T-cell (primary cell): ENCODE results near the gene SPSB1. TPM values are rescaled to one million over a fixed set of nuclear protein-coding genes. Genes with fewer than 3 reads are reported as not detected.

Experiments used
- ATAC-seq, 4 experiments: fragments of 200-7000 bp in 3 of 4; fragments of 150-1000 bp in 1 of 4; cut with Tn5 transposase; replicated peaks in 1 of 4; 1 replicate in 3 of 4; 2 replicates in 1 of 4; pipeline ENCODE4 v1.10.0; 2021; ENCODE audit warnings: moderate library complexity in 3 of 4, mild to moderate bottlenecking in 2 of 4, moderate number of reproducible peaks in 1 of 4
- CTCF ChIA-PET, 2 donors: fragments of 300-600 bp; sonication (Branson Sonifier 250); formaldehyde crosslinking; loops; one replicate each; lab custom pipeline; 2022; ENCODE audit warnings: antibody characterized with exemption in 2 of 2; lab: Charles Lee
- POLR2A ChIA-PET, 2 donors: fragments of 300-600 bp; sonication (Branson Sonifier 250); formaldehyde crosslinking; loops; one replicate each; lab custom pipeline; 2022; ENCODE audit warnings: antibody characterized with exemption in 2 of 2; lab: Charles Lee
- DNase-seq, 35 experiments: peaks; one replicate each; pipeline versions ENCODE4 v3.0.0 to v3.0.0-alpha.2; 2013 to 2023
- H3K27ac ChIP-seq: one replicate; pipeline ENCODE4 v1.5.1; 2013; ENCODE audit warnings: low read length
- H3K27me3 ChIP-seq, 2 experiments: replicated peaks in 1 of 2; 1 replicate in 1 of 2; 2 replicates in 1 of 2; pipeline versions ENCODE4 v1.6.1 to v1.7.0; 2013; ENCODE audit warnings: low read length in 1 of 2, mixed read lengths in 1 of 2; ENCODE audit not compliant: control insufficient read depth in 2 of 2, insufficient read depth in 2 of 2; ENCODE audit errors: extremely low read depth in 1 of 2
- H3K36me3 ChIP-seq, 2 donors: 1 replicate in 1 of 2; 2 replicates in 1 of 2; pipeline versions ENCODE4 v1.6.1 to v1.7.0; 2013; ENCODE audit warnings: low read length in 1 of 2; ENCODE audit not compliant: control insufficient read depth in 2 of 2, insufficient read depth in 1 of 2; ENCODE audit errors: extremely low read depth in 1 of 2
- H3K4me1 ChIP-seq, 2 experiments: 1 replicate in 1 of 2; 2 replicates in 1 of 2; pipeline versions ENCODE4 v1.6.1 to v1.7.0; 2013; ENCODE audit warnings: low read length in 2 of 2, mixed read lengths in 1 of 2; ENCODE audit not compliant: insufficient read depth in 2 of 2, control insufficient read depth in 1 of 2; ENCODE audit errors: extremely low read depth in 1 of 2
- H3K4me3 ChIP-seq, 2 donors: 1 replicate in 1 of 2; 2 replicates in 1 of 2; pipeline versions ENCODE4 v1.5.1 to v1.7.0; 2013; ENCODE audit warnings: mild to moderate bottlenecking in 2 of 2, low read length in 1 of 2, moderate library complexity in 1 of 2; ENCODE audit not compliant: control insufficient read depth in 1 of 2; ENCODE audit errors: extremely low read depth in 1 of 2
- H3K9me3 ChIP-seq: 2 replicates; pipeline ENCODE4 v1.7.0; 2013
- H3K27ac Mint-ChIP-seq, 2 donors: one replicate each; pipeline ENCODE4 v1.8.0; 2020 to 2021; ENCODE audit warnings: mild to moderate bottlenecking in 2 of 2, mixed read lengths in 2 of 2
- H3K27me3 Mint-ChIP-seq, 2 donors: one replicate each; pipeline ENCODE4 v1.8.0; 2021 to 2022; ENCODE audit warnings: mixed read lengths in 2 of 2
- H3K36me3 Mint-ChIP-seq: one replicate; pipeline ENCODE4 v1.8.0; 2021; ENCODE audit warnings: mixed read lengths
- H3K4me1 Mint-ChIP-seq, 3 donors: one replicate each; pipeline ENCODE4 v1.8.0; 2020 to 2022; ENCODE audit warnings: mixed read lengths in 3 of 3, mild to moderate bottlenecking in 1 of 3
- H3K4me3 Mint-ChIP-seq, 3 donors: one replicate each; pipeline ENCODE4 v1.8.0; 2020 to 2022; ENCODE audit warnings: mild to moderate bottlenecking in 3 of 3, mixed read lengths in 3 of 3, moderate library complexity in 3 of 3
- H3K9me3 Mint-ChIP-seq, 3 donors: one replicate each; pipeline ENCODE4 v1.8.0; 2020 to 2022; ENCODE audit warnings: mixed read lengths in 3 of 3
- WGBS: methylation state at CpG from one replicate; pipeline ENCODE4 v1.1.5; 2013; ENCODE audit warnings: missing lambda C conversion rate; ENCODE audit not compliant: insufficient coverage; 5-methylcytosine and 5-hydroxymethylcytosine counted together
- total RNA-seq, 35 experiments: library from RNA in 6 of 35; stranded (reverse) in 6 of 35; fragments of 120-200 nt in 1 of 35; gene quantifications; one replicate each; pipeline versions ENCODE4 v1.2.1 to v1.2.4 and lab custom pipeline; 2013 to 2026

The SPSB1 gene
- total RNA-seq, 5 donors from 2014 or later (not counting 1 experiment from before 2014, with no cell fraction given), result 3.1 to 6.4 (median 5.4) TPM

GRCh38 chr1:9356829-9357466 lies 64.3 kb downstream of the SPSB1 start:
- H3K4me1 ChIP-seq, result no peaks in the 10 kb centered on the region
- no peak overlapping the region for H3K27ac ChIP-seq
- Mint-ChIP-seq H3K27ac (no peak overlapping the region), H3K36me3 (peaks cover 21% of the 10 kb centered on the region), H3K4me3 (no peak overlapping the region), H3K4me1 (peaks cover 0 to 15% (median 0%) of the 10 kb centered on the region in 3 donors), H3K27me3 (no peaks in the 10 kb centered on the region), H3K9me3 (no peaks in the 10 kb centered on the region)
- ChIA-PET POLR2A (no interaction called here), CTCF (no interaction called here)
- no peak for ATAC-seq
- H3K4me3 ChIP-seq, result no peak overlapping the region
- H3K36me3 ChIP-seq, result peaks cover 0 to 8% of the 10 kb centered on the region in 2 donors
- DNase-seq, result no peak
- 100% methylated on average over 2 of the region's 2 CpGs for WGBS
- no peaks in the 10 kb centered on the region for H3K9me3 ChIP-seq
- no peaks in the 10 kb centered on the region for H3K27me3 ChIP-seq

DNA sequence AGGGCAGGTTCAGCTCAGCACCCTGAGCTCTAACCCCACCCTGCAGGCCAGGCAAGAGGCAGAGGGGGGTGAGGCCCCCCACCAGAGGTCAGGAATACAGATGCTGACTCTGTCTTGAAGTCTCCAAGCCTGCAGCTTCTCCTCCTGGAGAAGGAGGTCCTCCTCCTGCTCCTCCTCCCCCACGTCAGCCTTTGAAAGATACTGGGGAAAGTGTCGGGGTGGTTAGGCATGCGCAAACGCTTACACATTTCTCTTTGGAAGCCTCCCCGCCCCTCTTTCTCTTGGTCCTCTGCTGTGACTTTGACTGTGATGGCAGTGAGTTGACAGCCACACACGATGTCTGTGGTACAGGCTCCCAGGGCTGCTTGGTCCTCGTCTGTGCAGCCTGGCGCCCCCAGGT lies 65.3 kb downstream of the SPSB1 start:
- H3K9me3 Mint-ChIP-seq, result no peaks in the 10 kb centered on the region

GRCh38 chr1:9360371-9361064 lies 67.8 kb downstream of the SPSB1 start:
- WGBS, result 88% methylated on average over 10 of the region's 20 CpGs
- Mint-ChIP-seq H3K36me3 (peaks cover 20% of the 10 kb centered on the region), H3K27me3 (no peaks in the 10 kb centered on the region), H3K27ac (no peak overlapping the region), H3K4me1 (peaks cover 0 to 15% (median 1%) of the 10 kb centered on the region in 3 donors), H3K4me3 (no peak overlapping the region), H3K9me3 (no peaks in the 10 kb centered on the region)
- Histone ChIP-seq H3K36me3 (peaks cover 0 to 8% of the 10 kb centered on the region in 2 donors), H3K27me3 (no peaks in the 10 kb centered on the region), H3K9me3 (no peaks in the 10 kb centered on the region), H3K4me3 (no peak overlapping the region), H3K4me1 (no peaks in the 10 kb centered on the region), H3K27ac (no peak overlapping the region)
- ATAC-seq (no peak), DNase-seq (no peak)
- ChIA-PET POLR2A (no interaction called here), CTCF (no interaction called here)

More for the DNA sequence above, 65.3 kb downstream of the SPSB1 start:
- POLR2A ChIA-PET, result no interaction called here
- Histone ChIP-seq H3K4me3 (no peak overlapping the region), H3K27me3 (no peaks in the 10 kb centered on the region), H3K36me3 (peaks cover 0 to 8% of the 10 kb centered on the region in 2 donors), H3K9me3 (no peaks in the 10 kb centered on the region), H3K27ac (no peak overlapping the region), H3K4me1 (no peaks in the 10 kb centered on the region)
- ATAC-seq, result no peak
- 90% methylated on average over 7 of the region's 8 CpGs for whole genome bisulfite sequencing
- CTCF ChIA-PET, result no interaction called here
- Mint-ChIP-seq H3K27ac (no peak overlapping the region), H3K36me3 (peaks cover 21% of the 10 kb centered on the region), H3K4me3 (no peak overlapping the region), H3K4me1 (peaks cover 0 to 15% (median 1%) of the 10 kb centered on the region in 3 donors), H3K27me3 (no peaks in the 10 kb centered on the region)
- DNase-seq, result no peak

- peaks cover 0 to 11% (median 1%) of the 10 kb centered on the region in 3 donors for H3K4me1 Mint-ChIP-seq
- H3K9me3 ChIP-seq, result no peaks in the 10 kb centered on the region
- no peak overlapping the region for H3K27ac ChIP-seq
- H3K4me3 Mint-ChIP-seq, result no peak overlapping the region
- no peak for ATAC-seq
- H3K36me3 ChIP-seq, result no peaks in the 10 kb centered on the region
- 85% methylated on average over 5 of the region's 14 CpGs for WGBS
- no peak overlapping the region for H3K27ac Mint-ChIP-seq
- H3K36me3 Mint-ChIP-seq, result peaks cover 10% of the 10 kb centered on the region
- peaks cover 0 to 2% of the 10 kb centered on the region in 2 experiments for H3K4me1 ChIP-seq
- no peak overlapping the region for H3K4me3 ChIP-seq
- H3K27me3 ChIP-seq, result no peaks in the 10 kb centered on the region
- ChIA-PET POLR2A (no interaction called here), CTCF (interaction anchor here in 1 of 2 donors (0.6 kb wide), 1 partner anchor 63 kb away, joined by 3 read pairs; no protein-coding TSS in a partner anchor)
- DNase-seq, result no peak
- H3K9me3 Mint-ChIP-seq, result no peaks in the 10 kb centered on the region
- no peaks in the 10 kb centered on the region for H3K27me3 Mint-ChIP-seq
These were observed 69.1 kb downstream of the SPSB1 start for GRCh38 chr1:9361630-9362260.

DNA sequence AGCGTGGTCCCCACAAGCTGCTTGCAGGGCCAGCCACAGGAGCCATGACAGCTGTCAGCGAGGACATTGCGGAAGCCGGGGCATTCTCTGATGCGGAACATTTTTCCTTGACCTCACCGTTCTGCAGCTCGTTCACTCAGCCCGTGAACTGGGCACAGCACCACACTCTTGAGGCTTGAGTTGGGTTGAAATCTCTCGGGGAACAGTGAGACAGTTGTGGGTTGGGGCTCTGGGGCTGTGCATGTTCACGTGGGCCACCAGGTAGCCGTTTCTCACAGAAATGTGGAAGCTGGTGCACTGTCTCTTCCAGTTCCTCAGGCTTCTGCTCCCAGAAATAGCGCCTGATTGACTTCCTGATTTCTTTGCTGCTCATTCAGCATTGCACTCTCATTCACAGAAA lies 69.8 kb downstream of the SPSB1 start:
- Mint-ChIP-seq H3K27ac (no peak overlapping the region), H3K4me1 (peaks cover under 1 to 6% (median 2%) of the 10 kb centered on the region in 3 donors), H3K36me3 (peaks cover 5% of the 10 kb centered on the region), H3K27me3 (no peaks in the 10 kb centered on the region), H3K9me3 (no peaks in the 10 kb centered on the region), H3K4me3 (no peak overlapping the region)
- Histone ChIP-seq H3K4me3 (no peak overlapping the region), H3K27ac (no peak overlapping the region), H3K4me1 (peaks cover 0 to 5% of the 10 kb centered on the region in 2 experiments), H3K27me3 (no peaks in the 10 kb centered on the region), H3K36me3 (no peaks in the 10 kb centered on the region), H3K9me3 (no peaks in the 10 kb centered on the region)
- no peak for DNase-seq
- WGBS, result 85% methylated on average over 12 of the region's 12 CpGs
- ChIA-PET POLR2A (no interaction called here), CTCF (interaction anchor here in 1 of 2 donors (0.6 kb wide), 1 partner anchor 62 kb away, joined by 3 read pairs; no protein-coding TSS in a partner anchor)
- no peak for ATAC-seq

- peaks cover 3 to 11% of the 10 kb centered on the region in 2 experiments for H3K4me1 ChIP-seq
- no peak overlapping the region for H3K4me3 ChIP-seq
- H3K36me3 Mint-ChIP-seq, result peaks cover 5% of the 10 kb centered on the region
- peaks cover 6 to 12% (median 7%) of the 10 kb centered on the region in 3 donors for H3K4me1 Mint-ChIP-seq
- no peak overlapping the region for H3K27ac Mint-ChIP-seq
- CTCF ChIA-PET, result no interaction called here
- WGBS, result 93% methylated on average over 7 of the region's 8 CpGs
- H3K36me3 ChIP-seq, result no peaks in the 10 kb centered on the region
- H3K27me3 ChIP-seq, result no peaks in the 10 kb centered on the region
- H3K9me3 Mint-ChIP-seq, result no peaks in the 10 kb centered on the region
- POLR2A ChIA-PET, result no interaction called here
- ATAC-seq, result no peak
- DNase-seq, result no peak
- no peak overlapping the region for H3K27ac ChIP-seq
- no peak overlapping the region for H3K4me3 Mint-ChIP-seq
- no peaks in the 10 kb centered on the region for H3K9me3 ChIP-seq
- H3K27me3 Mint-ChIP-seq, result no peaks in the 10 kb centered on the region
These were observed 70.4 kb downstream of the SPSB1 start for GRCh38 chr1:9363061-9363471.
